SW 1271 (cell line): ENCODE measurements around the gene HIVEP3.

Source experiments
- DNase-seq, 2 experiments: peaks; one replicate each; lab custom pipeline; 2025; lab: John Stamatoyannopoulos, UW

The HIVEP3 gene

GRCh38 chr1:41848216-41848952 is 70.3 kb downstream of the HIVEP3 start:
- DNase-seq = no peak

GRCh38 chr1:41847733-41848132 is 71.0 kb downstream of the HIVEP3 start:
- DNase-seq = no peak

GRCh38 chr1:41846625-41847405 is 71.9 kb downstream of the HIVEP3 start:
- DNase-seq = no peak

- no peak for DNase-seq
These were observed 73.9 kb downstream of the HIVEP3 start for GRCh38 chr1:41844781-41845272.

DNA sequence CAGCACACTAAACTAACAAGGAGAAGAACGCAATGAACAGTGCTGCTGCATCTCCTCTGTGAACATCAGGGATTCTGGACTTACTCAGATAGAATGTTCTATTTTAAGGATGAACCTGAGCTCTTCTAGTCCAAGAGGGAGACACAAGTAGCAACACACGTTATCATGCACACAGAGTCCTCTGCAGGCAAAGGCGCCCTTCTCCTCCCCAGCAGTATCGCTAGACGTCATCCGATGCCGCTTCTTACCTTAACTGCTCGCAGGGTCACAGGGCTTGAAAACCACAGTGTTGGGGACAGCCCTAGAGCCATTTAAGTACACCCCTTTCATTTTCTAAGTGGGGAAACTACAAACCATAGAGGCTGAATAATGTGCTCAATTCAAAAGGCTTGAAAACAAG is 74.5 kb downstream of the HIVEP3 start:
- no peak for DNase-seq

DNA sequence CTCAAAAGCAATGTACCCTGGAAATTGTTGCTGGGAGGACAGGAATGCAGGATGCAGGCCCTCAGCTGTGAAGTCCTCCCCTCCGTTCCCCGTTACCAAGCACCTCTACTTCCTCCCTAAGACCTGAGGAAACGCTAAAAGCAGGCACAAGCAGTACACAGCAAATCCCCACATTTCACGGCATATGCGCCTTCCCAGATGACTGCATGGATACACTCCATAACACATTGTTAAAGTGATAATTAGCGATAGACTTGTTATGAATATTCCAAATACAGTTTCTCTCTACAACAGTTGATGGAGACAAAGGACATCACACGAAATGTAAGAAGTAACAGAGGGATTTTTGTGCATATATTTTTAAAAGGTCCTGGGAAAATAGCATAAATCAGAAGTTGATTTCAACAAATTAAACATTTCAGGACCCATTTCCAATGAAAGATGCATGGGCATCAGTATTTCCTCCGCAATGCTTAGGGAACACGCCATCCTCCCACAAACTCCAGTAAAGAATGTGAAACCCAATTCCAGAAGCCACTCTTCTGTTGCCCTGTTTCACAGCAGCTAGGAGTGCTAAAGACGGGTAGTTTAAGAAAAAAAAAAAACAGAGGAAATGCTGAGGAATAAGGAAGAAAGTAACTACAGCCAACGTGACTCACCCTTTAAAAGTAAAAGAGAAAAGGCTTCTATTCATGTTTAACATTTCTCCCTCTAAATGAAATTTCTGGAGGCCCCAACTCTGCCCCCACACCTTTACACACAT is 75.5 kb downstream of the HIVEP3 start:
- DNase-seq = no peak

DNA sequence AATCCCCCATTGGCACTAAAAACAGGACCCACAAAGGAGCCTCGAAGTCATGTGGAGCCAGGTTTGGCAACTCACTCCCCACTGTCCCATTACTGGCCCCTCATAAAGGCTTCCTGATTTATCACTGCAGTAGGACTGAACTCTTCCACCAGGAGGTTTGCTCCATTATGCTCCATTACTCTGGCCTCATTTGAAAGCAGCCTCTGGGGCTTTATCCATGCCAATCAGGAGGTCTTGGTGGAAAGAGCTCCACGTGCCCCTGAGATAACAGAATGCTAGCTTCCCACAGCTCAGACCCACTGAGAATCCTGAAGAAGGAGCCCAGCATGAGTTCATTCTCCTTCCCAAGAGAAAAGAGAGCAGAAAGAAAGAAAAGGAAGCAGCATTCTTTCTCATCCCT is 76.4 kb downstream of the HIVEP3 start:
- no peak for DNase-seq

DNA sequence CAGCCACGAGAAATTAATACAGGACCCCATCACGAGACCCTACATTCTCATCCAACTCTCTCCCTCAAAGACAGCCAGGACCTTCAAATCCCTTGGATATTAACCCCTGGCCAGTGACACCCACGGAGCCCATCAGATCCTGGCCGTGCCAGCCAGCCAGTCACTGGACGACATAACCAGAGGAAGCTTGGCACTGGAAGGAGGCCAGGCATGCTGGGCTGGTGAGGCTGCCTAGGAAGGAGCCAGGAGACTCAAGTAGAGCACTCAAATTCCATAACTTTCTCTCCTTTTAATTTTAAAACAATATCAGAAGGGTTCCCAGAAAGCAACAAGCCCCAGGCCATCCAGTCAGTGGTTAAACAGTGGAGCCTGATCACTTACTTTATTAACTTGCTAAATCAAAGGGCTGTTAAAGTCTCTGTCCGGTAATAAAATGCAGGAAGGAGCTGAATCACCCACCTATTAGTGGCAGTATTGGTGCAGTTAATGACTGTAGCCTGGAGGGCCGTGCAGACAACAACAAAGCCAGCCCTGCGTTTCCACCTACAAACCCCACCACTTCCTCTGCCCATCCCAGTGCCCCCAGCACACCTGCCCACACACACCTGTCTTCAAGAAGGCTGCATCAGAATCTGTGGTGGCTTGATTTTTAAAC is 78.0 kb downstream of the HIVEP3 start:
- DNase-seq = no peak

DNA sequence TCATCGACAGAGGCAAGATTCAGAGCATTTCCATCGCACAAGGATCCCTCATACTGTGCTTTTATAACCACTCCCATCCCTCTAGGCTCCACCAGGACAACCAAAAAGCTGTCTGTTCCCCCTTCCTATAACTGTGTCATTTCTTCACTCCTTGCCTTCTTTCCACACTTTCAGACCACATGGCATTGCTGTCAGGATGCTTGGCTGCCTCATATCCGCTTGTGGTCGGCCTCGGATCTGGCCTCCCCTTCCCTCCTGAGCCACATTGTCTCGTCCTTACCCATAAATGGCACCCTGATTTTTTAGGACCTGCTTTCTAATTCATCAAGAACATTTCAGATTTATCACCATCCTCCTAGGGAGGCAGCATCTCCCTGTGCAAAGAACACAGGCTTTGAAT is 80.5 kb downstream of the HIVEP3 start:
- no peak for DNase-seq

GRCh38 chr1:41837691-41838090 is 81.0 kb downstream of the HIVEP3 start:
- DNase-seq = no peak

- DNase-seq = no peak
These were observed 83.2 kb downstream of the HIVEP3 start for GRCh38 chr1:41835485-41835884.

- DNase-seq = no peak
These were observed 85.2 kb downstream of the HIVEP3 start for GRCh38 chr1:41833519-41834000.

DNA sequence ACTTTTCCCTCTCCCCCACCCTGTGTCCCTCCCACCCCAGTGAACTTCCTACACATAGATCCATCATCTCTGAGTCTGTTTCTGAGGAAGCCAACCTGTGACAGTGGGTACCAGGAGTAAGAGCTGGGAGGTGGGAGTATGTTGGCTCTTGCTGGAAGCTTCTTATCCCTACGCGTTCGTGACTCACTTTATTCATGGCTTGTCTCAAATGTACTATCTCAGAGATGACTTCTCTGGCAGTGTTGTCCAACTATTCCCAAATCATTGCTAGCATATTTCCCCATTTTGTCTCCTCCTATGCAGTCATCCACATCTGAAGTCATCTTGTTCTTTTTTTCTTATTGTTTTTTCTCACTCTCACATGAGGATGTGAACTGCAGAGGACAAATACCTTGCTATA is 88.0 kb downstream of the HIVEP3 start:
- no peak for DNase-seq

GRCh38 chr1:41827991-41828570 is 90.6 kb downstream of the HIVEP3 start:
- DNase-seq = no peak

DNA sequence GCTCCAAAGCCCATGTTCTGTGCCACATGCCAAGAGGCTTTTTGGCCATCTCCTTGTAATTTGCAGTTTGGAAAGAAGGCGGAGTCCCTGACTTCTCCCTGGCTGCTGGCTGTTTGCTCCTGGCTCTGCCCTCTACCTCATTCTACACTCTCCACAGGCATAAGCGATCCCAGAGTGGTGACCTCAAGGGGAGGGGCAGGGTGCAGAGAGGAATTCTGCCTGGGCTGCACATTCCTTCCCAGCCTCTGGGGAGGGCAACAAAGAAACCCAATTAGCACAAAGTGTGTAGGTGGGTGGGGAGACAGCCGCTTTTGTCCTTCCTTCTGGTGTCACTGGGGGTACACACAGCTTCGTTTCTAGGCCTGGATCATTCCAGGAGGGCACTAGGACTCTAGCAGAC is 95.3 kb downstream of the HIVEP3 start:
- DNase-seq = no peak

DNA sequence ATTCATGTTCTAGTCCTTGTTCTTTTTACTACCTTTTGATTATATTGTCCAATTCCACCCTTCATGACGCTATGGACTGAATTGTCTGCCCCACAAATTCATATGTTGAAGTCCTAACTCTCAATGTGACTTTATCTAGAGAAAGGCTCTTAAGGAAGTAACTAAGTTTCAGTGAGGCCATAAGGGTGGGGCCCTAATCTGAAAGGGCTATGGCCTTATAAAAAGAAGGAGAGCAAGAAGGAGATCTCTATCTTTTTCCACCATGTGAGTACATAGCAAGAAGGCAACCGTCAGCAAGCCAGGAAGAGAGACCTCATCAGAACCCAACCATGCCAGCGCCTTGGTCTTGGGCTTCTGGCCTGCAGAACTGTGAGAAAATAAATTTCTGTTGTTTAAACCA is 95.9 kb downstream of the HIVEP3 start:
- DNase-seq = no peak

GRCh38 chr1:41819843-41820242 is 98.9 kb downstream of the HIVEP3 start:
- DNase-seq = no peak

- no peak for DNase-seq
These were observed 99.7 kb downstream of the HIVEP3 start for GRCh38 chr1:41819069-41819468.

GRCh38 chr1:41816061-41816460 is 102.7 kb downstream of the HIVEP3 start:
- DNase-seq = no peak

DNA sequence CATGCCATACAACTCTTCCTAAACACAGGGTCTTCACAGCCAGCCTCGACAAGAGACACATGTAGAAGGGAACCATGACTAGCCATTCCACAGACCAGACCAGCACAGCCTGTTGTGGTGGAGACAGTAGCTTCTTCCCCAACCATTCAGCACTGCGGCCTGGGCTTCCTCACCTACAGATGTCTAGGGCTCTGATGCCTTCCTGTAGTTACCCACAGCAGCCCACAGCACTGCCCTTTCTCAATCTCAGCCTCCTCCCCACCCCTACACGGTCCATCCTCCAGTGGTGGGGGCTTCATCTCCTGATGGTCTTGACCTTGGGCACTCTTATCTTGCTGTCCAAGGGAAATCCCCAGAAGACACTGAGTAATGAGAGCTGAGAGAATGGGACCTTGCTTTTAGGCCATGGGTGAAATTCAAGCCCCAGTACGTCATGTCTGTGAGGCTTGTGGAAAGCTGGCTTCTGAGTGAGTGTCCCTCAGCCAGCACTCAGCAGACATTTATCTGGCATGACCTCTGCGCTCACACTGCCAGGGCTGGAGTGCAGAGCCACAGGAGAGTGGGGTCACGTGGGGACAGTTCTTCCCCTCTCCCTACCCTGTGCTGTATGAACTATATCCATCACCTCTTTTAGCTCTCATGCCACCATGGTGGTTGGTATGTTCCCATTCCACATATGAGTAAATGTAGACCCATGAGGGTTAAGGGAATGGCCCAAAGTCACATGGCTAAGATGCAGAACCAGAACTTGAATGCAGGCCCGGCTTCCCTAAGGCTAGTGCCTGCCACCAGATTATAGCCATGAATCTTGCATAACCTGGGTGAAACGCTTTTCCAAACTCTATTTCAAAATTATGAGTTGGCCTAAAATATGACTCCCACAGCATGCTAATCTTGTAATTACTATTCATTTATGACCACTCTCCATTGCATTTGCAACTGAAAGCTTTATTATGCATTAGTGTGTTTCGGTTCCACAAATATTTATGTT is 104.7 kb downstream of the HIVEP3 start:
- no peak for DNase-seq
